Activated T-helper 9 cell treated with anti-CD3 and anti-CD28 coated beads, Interleukin-2, amount 50 U/mL, for 16 hours (primary cell): Measurements from ENCODE around the gene DENND2A.
"Not testable (repeated sequence)": the region's sequence is repeated elsewhere in the genome, so short reads cannot be mapped to it uniquely, and the experiment has no call there.

Experiments
- DNase-seq: peaks from one replicate; pipeline ENCODE4 v3.0.0-alpha.2; 2020; ENCODE audit warnings: low read depth

The DENND2A gene

DNA sequence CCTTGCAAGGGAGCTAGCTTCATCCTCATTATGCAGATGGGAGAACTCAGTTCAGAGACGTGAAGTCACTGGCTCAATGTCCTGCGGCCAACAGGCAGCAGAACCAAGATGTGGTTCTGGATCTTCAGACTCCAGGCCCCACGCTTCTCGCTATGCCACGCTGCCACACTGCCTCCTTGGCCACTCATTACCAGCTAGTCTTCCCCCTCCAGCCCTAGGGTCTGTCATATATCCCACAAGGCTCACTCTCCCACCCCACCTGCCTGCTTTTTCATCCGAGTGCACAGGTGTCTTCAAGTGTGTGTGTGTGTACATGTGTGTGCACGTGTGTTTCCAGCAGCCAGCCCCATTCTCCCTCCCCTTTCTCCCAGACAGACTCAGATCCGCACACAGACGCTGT lies 53.4 kb downstream of the DENND2A start:
- DNase-seq: no peak

DNA sequence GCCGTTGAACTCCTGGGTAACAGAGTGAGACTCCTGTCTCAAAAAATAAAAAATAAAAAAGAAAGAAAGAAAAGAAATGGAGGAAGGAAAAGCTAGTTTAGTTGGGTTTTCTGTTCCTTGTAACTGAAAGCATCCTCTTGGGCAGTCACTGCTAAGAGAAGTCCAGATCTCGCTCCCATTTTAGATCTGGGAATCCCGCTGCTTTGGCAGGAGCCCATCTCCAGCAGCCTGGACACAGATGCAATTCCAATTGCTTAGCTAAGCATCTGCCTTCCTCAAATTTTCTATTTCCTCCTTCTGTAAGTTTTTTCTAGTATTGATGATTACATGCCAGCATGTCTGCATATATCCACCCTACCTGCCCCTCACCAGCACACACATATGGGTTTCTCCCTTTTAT lies 54.1 kb downstream of the DENND2A start:
- DNase-seq: no peak

DNA sequence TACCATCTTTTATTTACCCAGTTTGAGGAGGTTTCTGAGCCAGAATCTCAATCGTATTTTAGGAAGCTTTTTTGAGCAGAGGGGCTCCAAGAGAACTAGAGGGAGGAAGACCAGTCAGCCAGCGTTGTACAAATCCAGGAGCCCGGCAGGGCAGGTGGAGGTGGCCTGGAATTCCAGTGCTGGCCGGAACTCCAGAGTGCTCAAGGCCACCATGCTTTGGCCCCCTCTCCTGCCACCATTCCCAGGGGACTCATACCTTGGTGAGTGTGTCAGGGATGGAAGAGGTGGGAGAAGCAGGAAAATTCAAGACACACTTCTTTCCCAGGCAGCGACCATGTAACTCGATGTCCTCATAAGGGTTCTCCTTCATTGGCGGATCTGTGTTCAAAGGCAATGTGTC lies 55.3 kb downstream of the DENND2A start:
- no peak for DNase-seq

DNA sequence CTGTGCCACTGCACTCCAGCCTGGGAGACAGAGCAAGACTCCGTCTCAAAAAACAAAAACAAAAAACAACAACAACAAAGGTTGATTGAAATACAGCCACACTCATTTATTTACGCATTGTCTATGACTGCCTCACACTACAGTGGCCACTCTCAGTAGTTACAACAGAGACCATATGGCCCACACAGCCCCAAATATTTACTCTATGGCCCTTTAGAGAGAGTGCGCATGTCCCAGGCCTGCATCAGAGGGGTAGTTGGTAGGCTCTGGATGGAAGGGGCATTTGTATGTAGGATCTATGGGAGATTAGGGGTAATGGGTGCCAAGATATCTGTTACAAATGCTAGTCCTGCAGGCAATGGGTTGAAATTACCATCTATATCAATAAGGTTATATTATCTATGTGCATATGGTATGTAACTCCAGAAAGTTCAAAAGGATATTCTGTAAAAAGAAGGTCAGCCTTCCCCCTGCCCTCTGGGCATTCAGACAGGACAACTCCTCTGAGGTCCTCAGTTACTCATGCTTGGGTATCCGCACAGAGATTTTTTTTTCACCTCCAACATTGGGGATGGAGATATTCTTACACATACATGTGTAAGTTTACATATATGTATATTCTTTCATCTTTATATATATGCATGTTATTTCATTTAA lies 56.3 kb downstream of the DENND2A start:
- no peak for DNase-seq

DNA sequence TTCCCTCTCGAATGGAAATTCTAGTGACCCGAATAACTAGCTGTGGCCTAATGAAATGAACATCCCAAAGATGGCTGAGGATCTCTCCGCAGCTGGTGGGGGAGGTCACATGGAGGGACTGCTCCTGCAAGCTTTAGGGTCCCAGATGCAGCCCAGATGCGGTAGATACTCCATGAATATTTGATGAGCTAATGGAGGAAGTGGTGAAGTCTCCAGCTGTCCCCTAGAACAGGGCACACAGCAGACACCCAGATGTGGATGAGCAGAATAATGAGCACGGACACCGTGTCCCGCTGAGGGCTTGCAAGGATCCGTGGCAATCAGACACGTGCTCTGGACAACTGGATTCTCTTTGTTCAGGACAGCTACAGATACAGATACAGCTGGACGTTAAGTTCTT lies 59.2 kb downstream of the DENND2A start:
- DNase-seq: no peak

DNA sequence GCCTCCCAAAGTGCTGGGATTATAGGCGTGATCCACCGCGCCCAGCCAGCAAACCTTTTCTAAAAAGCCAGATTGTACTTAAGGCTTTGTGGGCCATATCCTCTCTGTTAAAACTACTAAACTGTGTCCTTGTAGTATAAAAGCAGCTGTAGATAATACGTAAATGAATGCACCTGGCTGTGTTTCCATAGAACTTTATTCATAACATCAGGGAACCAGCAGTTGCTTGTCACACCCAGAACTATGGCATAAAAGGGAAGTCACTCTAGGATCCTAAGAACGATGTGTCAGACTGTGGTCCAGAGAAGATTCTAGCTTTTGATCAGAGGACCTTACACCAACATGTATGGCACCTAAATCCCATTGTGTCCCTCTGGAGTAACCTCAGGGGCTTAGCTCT lies 63.0 kb downstream of the DENND2A start:
- no peak for DNase-seq

DNA sequence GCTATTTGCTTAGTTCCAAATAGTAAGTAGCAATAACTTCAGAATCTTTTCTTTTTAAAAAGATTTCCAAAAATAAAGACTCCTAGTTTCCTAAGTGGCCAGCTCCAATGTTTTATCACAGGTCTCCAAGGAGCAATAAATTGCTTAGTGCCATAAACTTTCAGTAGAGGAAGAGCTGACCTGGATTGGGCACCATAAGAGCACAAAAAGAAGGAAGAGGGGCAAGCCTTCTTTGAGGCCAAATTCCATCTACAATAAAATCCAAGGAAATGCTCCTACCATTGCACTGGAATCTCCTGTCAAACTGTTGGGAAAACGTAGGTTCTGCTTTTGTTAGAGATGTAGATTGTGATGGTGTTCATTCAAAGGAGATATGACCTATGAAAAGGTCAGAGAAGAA lies 64.0 kb downstream of the DENND2A start:
- DNase-seq: no peak

DNA sequence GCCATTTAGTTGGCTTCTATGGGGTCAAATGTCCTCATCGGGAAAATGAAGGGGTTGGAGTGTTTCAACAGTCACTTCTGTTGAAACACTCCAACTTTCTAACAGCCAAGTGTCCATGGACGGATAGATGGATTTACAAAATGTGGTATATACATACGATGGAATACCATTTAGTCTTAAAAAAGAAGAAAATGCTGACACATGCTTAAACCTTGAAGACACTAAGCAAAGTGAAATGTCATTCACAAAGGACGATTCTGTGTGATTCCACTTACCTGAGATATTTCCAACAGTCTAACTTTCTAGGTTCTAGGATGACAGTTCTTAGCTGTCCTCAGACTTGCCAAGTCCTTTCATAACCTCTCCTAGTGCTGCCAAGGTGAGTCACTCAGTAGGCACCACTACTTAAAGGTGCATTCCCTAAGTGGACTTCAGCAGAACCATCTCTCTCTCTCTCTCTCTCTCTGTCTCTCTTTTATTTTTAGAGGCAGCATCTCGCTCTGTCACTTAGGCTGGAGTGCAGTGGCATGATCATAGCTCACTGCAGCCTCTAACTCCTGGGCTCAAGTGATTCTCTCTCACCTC lies 69.0 kb downstream of the DENND2A start:
- DNase-seq: no peak

DNA sequence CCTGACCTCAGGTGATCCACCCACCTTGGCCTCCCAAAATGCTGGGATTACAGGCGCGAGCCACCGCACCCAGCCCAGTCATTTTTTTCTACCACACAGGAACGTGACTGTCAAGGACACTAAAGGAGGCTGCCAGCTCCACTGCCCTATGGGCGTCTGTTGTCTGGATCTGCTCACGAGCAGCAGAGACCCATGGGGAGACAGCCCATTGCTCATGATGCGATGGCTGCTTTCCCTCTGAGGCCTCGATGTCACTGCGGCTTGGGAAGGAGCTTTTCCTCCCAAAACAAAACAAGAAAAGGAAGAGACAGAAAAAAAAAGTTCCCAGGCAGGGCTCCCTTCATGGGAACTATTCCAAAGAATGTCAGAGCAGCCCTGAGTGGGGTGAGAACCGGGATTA lies 70.5 kb downstream of the DENND2A start:
- DNase-seq: no peak

DNA sequence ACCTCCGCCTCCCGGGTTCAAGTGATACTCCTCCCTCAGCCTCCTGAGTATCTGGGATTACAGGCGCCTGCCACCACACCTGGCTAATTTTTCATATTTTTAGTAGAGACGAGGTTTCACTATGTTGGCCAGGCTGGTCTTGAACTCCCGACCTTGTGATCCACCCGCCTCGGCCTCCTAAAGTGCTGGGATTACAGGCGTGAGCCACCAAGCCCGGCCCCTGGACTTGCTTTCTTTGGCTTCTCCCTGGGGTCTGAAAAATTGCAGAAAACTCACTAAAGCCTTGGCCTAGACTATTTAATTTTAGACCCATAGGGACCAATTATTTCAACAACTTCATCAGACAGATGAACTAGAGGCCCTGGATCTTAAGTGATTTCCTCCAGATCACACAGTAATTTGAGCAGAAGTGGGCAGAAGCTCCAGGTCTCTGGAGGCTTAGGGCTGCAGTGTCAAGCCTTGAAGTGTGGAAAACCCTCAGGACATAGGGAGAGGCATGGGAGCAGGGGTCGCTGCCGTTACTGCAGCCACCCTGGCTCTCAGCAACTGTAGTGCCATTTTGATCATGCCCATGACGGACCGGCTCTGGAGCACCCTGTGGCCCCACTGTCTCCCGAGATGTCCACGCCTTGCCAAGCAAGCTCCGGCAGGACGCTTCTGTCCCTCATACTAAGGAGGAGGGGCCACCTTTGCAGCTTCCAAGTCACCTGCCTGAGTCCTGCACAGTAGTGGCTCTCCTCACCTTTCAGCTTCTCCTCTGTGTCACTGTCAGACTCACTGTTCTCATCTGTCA lies 72.4 kb downstream of the DENND2A start:
- DNase-seq: no peak

DNA sequence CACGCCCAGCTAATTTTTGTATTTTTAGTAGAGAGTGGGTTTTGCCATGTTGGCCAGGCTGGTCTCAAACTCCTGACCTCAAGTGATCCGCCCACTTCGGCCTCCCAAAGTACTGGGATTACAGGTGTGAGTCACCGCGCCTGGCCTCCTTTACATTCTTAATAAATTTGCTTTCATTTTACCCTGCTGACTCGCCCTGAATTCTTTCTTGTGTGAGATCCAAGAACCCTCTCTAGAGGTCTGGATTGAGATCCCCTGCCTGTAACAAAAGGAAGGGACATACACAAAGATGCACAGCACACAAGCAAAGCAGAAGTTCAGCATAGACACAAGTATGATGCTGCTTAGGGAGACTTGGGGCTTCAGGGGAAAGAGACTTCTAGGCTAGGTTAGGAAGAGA lies 74.4 kb downstream of the DENND2A start:
- not testable (repeated sequence) for DNase-seq

DNA sequence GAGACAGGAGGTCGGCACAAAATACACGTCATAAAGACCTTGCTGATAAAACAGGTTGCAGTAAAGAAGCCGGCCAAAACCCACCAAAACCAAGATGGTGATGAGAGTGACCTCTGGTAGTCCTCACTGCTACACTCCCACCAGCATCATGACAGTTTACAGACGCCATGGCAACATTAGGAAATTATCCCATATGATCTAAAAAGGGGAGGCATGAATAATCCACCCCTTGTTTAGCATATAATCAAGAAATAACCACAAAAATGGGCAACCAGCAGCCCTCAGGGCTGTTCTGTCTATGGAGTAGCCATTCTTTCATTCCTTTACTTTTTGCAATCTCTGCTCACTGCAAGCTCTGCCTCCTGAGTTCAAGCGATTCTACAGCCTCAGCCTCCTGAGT lies 74.9 kb downstream of the DENND2A start:
- not testable (repeated sequence) for DNase-seq

DNA sequence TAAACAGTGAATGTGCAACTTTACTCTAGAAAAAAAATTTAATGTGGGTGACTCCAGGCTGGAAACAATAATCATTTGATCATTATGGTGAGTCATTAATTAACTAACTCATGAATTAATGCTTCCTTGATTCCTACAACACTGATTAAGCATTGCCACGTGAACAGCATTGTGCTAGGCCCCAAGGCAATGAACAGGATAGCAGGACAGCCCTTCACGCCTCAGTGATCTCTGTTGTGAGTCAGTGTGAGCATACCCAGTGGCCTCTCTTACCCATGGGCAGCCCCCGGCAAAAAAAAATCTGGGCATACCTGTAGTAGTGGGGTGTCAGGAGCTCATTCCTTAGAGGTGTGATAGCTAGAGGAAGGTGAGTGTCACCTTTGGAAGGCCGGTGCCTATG lies 76.0 kb downstream of the DENND2A start:
- DNase-seq: no peak

DNA sequence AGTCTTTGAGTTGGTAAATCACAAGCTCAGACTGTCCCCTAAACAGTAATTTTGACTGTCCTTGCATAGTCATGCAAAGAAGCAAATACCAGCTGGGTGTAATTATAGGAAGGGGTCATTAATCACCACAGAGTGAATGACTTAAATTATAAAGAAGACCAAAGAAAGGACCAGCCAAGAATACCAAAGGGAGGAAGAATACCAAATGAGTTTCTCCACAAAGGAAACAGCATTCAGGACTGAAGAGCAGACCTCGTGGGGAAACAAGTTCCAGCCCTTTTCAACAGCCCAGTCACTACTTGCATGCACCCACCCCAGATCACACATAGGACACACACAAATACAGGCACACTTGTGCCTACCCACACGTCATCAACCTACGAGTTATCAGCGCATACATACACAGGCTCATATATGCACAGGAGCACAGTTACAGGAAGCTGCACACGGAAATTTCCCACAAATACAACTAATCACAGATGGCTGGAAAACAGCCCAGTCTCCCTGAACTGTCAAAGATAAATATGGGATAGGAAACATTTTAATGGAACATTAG lies 77.6 kb downstream of the DENND2A start:
- DNase-seq: no peak

DNA sequence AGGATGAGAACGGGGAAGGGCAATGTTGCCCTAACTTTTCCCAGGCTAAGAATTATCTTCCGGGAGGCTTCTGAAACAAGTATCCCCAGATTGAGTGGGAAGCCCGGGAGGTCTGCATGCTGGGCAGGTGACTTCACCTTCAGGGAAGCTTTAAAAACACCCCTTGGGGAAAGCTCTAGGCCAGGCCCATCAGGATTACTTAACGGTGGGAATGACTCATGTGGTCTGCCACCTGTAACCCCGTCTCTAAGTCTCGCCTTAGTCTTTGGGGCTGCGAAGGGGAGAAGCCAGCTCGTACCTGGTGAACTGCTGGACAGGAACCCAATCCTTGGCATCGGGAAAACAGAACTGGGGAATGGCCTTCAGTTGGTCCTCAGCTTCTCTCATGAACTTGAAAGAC lies 81.2 kb downstream of the DENND2A start:
- no peak for DNase-seq

DNA sequence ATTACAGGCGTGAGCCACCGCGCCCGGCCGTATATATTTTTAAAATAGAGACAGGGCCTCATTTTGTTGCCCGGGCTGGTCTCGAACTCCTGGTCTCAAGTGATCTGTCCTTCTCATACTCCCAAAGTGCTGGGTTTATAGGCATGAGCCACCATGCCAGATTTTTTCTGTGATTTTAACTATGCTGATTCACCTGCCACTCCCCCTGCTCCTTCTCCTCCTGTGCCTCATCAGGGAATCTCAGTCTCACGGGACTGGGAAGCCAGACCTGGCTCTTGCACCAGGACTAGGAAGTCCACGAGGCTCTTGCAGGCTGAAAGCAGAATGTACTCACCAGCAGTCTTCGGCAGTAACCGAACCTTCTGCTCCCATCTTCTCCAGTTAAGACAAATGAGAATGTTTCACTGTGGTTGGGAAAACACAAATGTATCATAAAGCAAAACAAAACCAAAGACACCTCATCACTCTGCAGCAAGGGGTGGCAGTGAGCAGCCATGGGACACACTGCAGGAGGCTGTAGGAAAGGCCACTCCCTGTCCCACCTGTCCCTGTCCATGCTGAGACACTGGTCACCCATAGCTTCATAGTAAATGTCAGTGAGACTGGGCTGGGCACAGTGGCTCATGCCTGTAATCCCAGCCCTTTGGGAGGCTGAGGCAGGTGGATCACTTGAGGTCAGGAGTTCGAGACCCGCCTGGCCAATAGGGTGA lies 82.6 kb downstream of the DENND2A start:
- DNase-seq: no peak

DNA sequence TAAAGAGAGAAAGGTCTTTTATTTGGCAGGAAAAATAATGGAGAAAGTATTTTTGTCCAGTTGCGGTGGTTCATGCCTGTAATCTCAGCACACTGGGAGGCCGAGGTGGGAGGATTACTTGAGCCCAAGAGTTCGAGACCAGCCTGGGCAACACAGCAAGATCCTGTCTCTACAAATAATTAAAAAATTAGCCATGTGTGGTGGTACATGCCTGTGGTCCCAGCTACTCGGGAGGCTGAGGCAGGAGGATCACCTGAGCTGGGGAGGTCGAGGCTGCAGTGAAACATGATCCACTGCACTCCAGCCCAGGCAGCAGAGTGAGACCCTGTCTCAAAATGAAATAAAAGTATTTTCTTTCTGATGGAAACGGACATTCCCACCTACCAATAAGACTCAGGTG lies 83.5 kb downstream of the DENND2A start:
- DNase-seq: no peak

DNA sequence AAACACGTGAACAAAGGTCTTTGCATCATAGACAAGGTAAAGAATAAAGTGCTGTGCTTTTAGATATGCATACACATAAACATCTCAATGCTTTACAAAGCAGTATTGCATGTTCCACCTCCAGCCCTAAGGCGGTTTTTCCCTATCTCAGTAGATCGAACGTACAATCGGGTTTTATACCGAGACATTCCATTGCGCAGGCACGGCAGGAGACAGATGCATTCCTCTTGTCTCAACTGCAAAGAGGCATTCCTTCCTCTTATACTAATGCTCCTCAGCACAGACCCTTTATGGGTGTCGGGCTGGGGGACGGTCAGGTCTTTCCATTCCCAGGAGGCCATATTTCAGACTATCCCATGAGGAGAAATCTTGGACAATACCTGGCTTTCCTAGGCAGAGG lies 87.4 kb downstream of the DENND2A start:
- not testable (repeated sequence) for DNase-seq

DNA sequence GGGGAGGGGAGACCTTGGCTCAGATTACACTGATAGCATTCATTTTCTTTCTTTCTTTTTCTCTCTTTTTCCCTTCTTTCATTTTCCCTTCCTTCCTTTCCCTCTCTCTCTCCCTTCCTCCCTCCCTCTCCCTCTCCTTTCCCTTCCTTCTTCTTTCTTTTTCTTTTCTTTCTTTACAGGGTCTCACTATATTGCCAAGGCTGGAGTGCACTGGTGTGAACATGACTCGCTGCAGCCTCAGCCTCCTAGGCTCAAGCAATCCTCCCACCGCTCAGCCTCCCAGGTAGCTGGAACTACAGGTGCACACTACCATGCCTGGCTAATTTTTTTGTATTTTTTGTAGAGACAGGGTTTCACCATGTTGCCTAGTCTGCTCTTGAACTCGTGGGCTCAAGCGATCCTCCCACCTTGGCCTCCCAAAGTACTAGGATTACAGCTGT lies 88.4 kb downstream of the DENND2A start:
- DNase-seq: no peak

DNA sequence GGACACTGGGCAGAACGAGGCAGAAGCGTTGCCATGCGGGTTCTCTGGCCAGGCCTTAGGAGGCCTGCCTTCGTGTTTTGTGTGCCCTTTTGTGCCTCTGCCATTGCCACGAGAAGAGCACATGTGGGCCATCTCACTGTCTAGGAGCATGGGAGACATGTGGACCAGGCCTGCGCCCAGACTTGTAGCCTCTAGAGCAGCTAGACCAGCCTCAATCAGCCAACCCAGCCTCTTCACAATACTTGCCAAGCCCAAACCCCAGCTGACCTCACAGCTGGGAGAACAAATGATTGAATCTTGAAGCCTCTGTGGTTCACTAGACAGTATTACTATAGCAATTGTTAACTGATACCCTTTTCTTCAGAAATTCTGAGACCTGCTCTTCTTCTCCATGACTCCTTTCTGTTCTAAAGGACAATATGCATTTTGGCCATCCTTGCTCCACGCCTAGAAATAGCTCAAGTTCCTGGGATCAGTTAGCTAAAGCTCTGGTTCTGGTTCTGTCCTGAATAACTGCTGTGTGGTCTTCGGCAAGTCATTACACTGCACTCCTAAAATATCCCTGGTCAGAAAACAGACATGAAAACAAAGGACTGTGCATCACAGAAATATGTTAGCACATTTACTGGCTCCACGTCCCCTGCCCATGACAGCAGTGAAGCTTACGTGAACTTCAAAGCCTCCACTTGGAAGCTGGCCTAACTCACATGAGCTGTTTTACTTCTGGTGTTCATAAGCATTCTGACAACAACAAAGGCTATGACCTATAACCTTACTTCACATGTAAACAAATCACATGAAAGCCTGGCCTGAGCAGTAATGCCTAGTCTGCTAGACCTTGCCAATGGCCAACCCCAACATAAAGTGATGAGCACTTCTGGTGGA lies 89.0 kb downstream of the DENND2A start:
- DNase-seq: no peak

DNA sequence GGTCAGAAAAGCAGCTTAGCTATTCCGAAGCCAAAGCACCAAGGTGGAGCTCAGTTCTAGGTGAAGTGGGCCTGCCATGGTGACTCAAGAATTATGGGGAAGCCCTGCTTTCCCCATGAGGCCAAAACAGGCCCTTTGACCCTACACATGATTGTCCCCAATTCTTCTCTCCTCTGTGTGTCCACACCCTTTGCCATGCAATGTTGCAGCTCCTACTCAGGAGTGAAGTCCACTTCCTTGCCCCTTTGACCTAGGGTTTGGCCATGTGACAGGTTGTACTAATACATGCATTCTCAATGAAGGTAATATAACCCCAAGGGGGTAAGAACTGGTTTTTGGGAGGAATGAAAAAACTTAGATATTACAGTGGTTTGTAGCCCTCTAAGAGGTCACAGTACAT lies 93.7 kb downstream of the DENND2A start:
- no peak for DNase-seq
